Mammary epithelial cell (primary cell): Measurements from ENCODE around the gene MYO15B.

Experiments
- EZH2 ChIP-seq: IDR thresholded peaks from 2 replicates; pipeline ENCODE4 v1.6.1; 2012; ENCODE audit warnings: low read length, inconsistent platforms, borderline replicate concordance
- TF ChIP-seq, protein P1 (sequence below), 2 donors: IDR thresholded peaks in 1 of 2; conservative IDR thresholded peaks in 1 of 2; 2 replicates each; pipeline ENCODE4 v1.5.1; 2011 to 2012; ENCODE audit warnings: inconsistent platforms in 2 of 2, low read length in 2 of 2, mild to moderate bottlenecking in 2 of 2, control low read depth in 1 of 2, low read depth in 1 of 2; ENCODE audit not compliant: insufficient read depth in 1 of 2; ENCODE audit errors: extremely low read depth in 1 of 2

DNA sequence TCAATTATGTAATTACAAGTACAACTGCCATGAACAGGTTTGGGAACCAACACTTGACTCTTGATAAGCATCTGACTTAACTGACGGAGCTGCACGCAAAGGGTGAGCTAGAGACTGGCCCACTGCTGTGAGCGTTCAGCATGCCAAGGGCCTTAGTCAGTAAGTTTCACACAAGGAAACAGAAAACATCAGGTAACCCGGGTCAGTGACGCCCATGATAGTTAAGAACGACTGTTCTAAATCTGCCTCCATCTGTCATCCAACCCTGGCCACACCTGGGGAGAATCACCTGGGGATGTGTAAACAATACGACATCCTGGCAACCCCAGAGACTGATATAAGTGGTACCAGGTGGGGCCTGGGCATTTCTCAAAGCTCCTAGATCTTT is 57.9 kb downstream of the MYO15B start:
- TF ChIP-seq, protein P1, sequence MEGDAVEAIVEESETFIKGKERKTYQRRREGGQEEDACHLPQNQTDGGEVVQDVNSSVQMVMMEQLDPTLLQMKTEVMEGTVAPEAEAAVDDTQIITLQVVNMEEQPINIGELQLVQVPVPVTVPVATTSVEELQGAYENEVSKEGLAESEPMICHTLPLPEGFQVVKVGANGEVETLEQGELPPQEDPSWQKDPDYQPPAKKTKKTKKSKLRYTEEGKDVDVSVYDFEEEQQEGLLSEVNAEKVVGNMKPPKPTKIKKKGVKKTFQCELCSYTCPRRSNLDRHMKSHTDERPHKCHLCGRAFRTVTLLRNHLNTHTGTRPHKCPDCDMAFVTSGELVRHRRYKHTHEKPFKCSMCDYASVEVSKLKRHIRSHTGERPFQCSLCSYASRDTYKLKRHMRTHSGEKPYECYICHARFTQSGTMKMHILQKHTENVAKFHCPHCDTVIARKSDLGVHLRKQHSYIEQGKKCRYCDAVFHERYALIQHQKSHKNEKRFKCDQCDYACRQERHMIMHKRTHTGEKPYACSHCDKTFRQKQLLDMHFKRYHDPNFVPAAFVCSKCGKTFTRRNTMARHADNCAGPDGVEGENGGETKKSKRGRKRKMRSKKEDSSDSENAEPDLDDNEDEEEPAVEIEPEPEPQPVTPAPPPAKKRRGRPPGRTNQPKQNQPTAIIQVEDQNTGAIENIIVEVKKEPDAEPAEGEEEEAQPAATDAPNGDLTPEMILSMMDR (conservative IDR thresholded peaks at IDR 0.05 in 1 of 2, IDR thresholded peaks at IDR 0.05 in 1 of 2; ENCODE audit: extremely low read depth in 1 of 2, insufficient read depth in 1 of 2, low read depth in 1 of 2, low read length in 2 of 2) = no peak
- TF ChIP-seq EZH2 = no peak
